K562 (cell line): ENCODE measurements around the gene PPA1. TPM values are rescaled to one million over a fixed set of nuclear protein-coding genes. Genes with fewer than 3 reads are reported as not detected.

Experiments
- ATAC-seq: fragments of 200-7000 bp; cut with Tn5 transposase; 3 replicates; pipeline ENCODE4 v1.9.1; 2020; ENCODE audit warnings: moderate library complexity
- BruUV-seq: library from RNA; stranded (reverse); fragments of 400-500 nt; replicated peaks from 2 replicates; lab custom pipeline; 2021; lab: Mats Ljungman, UMichigan
- CTCF ChIA-PET: fragments of 300-600 bp; formaldehyde crosslinking; extraction: SDS; loops from one replicate; lab custom pipeline; 2021; ENCODE audit warnings: low intra/inter-chr PET ratio; lab: Yijun Ruan, JAX
- POLR2A ChIA-PET: fragments of 300-600, 350-650 bp; sonication (Branson Sonifier 250); formaldehyde crosslinking; extraction: SDS; loops from one replicate; lab custom pipeline; 2021; ENCODE audit warnings: antibody characterized with exemption, inconsistent platforms; lab: Yijun Ruan, JAX
- DNase-seq, 4 experiments: peaks; one replicate each; pipeline versions ENCODE4 v3.0.0 to v3.0.0-alpha.2; 2011 to 2018; ENCODE audit warnings: low spot score in 3 of 4, mixed read lengths in 3 of 4; ENCODE audit errors: extremely low read depth in 1 of 4
- FAIRE-seq: peaks from 2 replicates; lab custom pipeline; 2011; peaks lifted over from hg19 to GRCh38; lab: Jason Lieb, UNC
- H2AFZ ChIP-seq: 2 replicates; pipeline ENCODE4 v1.6.0; 2011; ENCODE audit warnings: low read depth, low read length, control low read depth, inconsistent platforms
- H3K27ac ChIP-seq: fragments of 200-600 bp; 3 replicates; pipeline ENCODE4 v1.8.0; 2011; ENCODE audit warnings: low read depth, mild to moderate bottlenecking, control low read depth, inconsistent platforms, low read length, moderate library complexity, mixed read lengths; ENCODE audit errors: extremely low read depth
- H3K27me3 ChIP-seq, 2 experiments: fragments of 300-600 bp in 1 of 2; 2 replicates in 1 of 2; 3 replicates in 1 of 2; pipeline versions ENCODE4 v1.6.0 to v1.8.0; 2011; ENCODE audit warnings: inconsistent platforms in 2 of 2, low read length in 2 of 2, mild to moderate bottlenecking in 1 of 2, mixed read lengths in 1 of 2, moderate library complexity in 1 of 2; ENCODE audit not compliant: control insufficient read depth in 2 of 2, insufficient read depth in 2 of 2
- H3K36me3 ChIP-seq: fragments of 300-600 bp; 3 replicates; pipeline ENCODE4 v1.8.0; 2011; ENCODE audit warnings: mild to moderate bottlenecking, low read length, inconsistent platforms; ENCODE audit not compliant: control insufficient read depth, insufficient read depth
- H3K4me1 ChIP-seq, 2 experiments: fragments of 200-600 bp in 1 of 2; replicated peaks in 1 of 2; 2 replicates in 1 of 2; 3 replicates in 1 of 2; pipeline versions ENCODE4 v1.5.1 to v1.8.0; 2011; ENCODE audit warnings: inconsistent platforms in 2 of 2, low read length in 2 of 2, mild to moderate bottlenecking in 1 of 2, mixed read lengths in 1 of 2, moderate library complexity in 1 of 2; ENCODE audit not compliant: control insufficient read depth in 2 of 2, insufficient read depth in 2 of 2
- H3K4me2 ChIP-seq: 2 replicates; pipeline ENCODE4 v1.6.1; 2011; ENCODE audit warnings: low read length, control low read depth, inconsistent platforms, mixed read lengths; ENCODE audit not compliant: insufficient read depth
- H3K4me3 ChIP-seq: fragments of 200-600 bp; sonication (generic), shearing (Covaris generic); 2 replicates; pipeline ENCODE4 v1.5.1; 2016; ENCODE audit warnings: control low read depth, inconsistent platforms
- H3K79me2 ChIP-seq: fragments of 200-600 bp; 3 replicates; pipeline ENCODE4 v1.8.0; 2011; ENCODE audit warnings: low read length, inconsistent platforms; ENCODE audit not compliant: control insufficient read depth, insufficient read depth
- H3K9ac ChIP-seq, 2 experiments: 2 replicates each; pipeline versions ENCODE4 v1.6.0 to v1.6.1; 2011; ENCODE audit warnings: low read depth in 2 of 2, low read length in 2 of 2, control low read depth in 1 of 2, inconsistent platforms in 1 of 2, mild to moderate bottlenecking in 1 of 2, mixed read lengths in 1 of 2; ENCODE audit not compliant: insufficient read depth in 1 of 2
- H3K9me1 ChIP-seq: one replicate; pipeline ENCODE4 v1.6.0; 2011; ENCODE audit warnings: inconsistent platforms, mild to moderate bottlenecking, low read length, moderate library complexity; ENCODE audit not compliant: control insufficient read depth, insufficient read depth
- H3K9me3 ChIP-seq: replicated peaks from 2 replicates; pipeline ENCODE4 v1.5.1; 2011; ENCODE audit warnings: low read depth, low read length, inconsistent platforms; ENCODE audit not compliant: control insufficient read depth, insufficient read depth
- H4K20me1 ChIP-seq: replicated peaks from 2 replicates; pipeline ENCODE4 v1.6.1; 2011; ENCODE audit warnings: low read length, inconsistent platforms, mixed read lengths; ENCODE audit not compliant: control insufficient read depth, insufficient read depth
- E2F1 ChIP-seq: sonication (generic); formaldehyde crosslinking; IDR thresholded peaks from 2 replicates; pipeline ENCODE4 v1.8.1; 2023; ENCODE audit warnings: mild to moderate bottlenecking, missing genetic modification reagents, moderate library complexity
- ERF ChIP-seq: fragments of 450-650 bp; formaldehyde crosslinking; IDR thresholded peaks from 2 replicates; pipeline ENCODE4 v1.4.0; 2020; ENCODE audit warnings: mild to moderate bottlenecking, mixed read lengths
- NCOA4 ChIP-seq: fragments of 450-650 bp; IDR thresholded peaks from 2 replicates; pipeline ENCODE4 v1.6.1; 2018; ENCODE audit warnings: mild to moderate bottlenecking; ENCODE audit not compliant: partially characterized antibody
- NR2C2 ChIP-seq, 2 experiments: fragments of 200-800 bp in 1 of 2; sonication (Bioruptor generic) in 1 of 2; sonication (generic) in 1 of 2; formaldehyde crosslinking in 1 of 2; IDR thresholded peaks; 2 replicates each; pipeline versions ENCODE4 v1.6.1 to v1.8.0; 2016 to 2022; ENCODE audit warnings: mild to moderate bottlenecking in 1 of 2, missing compliant biosample characterization in 1 of 2, missing genetic modification characterization in 1 of 2, missing genetic modification reagents in 1 of 2
- SMAD1 ChIP-seq: fragments of 150-350 bp; IDR thresholded peaks from 2 replicates; pipeline ENCODE4 v1.6.1; 2014; ENCODE audit warnings: low read length, low read depth; ENCODE audit not compliant: partially characterized antibody
- TCFL5 ChIP-seq: fragments of 250-450 bp; sonication (Bioruptor Pico); conservative IDR thresholded peaks from 2 replicates; pipeline ENCODE4 v1.6.1; 2021; ENCODE audit warnings: mild to moderate bottlenecking, moderate library complexity, matching md5 sums
- TFAM ChIP-seq: fragments of 250-450 bp; sonication (Bioruptor Pico); conservative IDR thresholded peaks from 2 replicates; pipeline ENCODE4 v1.5.0; 2021; ENCODE audit warnings: mild to moderate bottlenecking, moderate library complexity
- ZNF696 ChIP-seq: fragments of 250-450 bp; sonication (Bioruptor Pico); conservative IDR thresholded peaks from 2 replicates; pipeline ENCODE4 v1.4.0; 2020; ENCODE audit warnings: mild to moderate bottlenecking, moderate library complexity
- WGBS: fragments of 100-300 bp; shearing (Covaris generic); methylation state at CpG from one replicate; pipeline ENCODE4 v1.1.6; 2016; ENCODE audit warnings: low coverage, mixed read lengths; ENCODE audit not compliant: insufficient coverage; ENCODE audit errors: missing lambda C conversion rate; 5-methylcytosine and 5-hydroxymethylcytosine counted together
- in situ Hi-C: fragments of 300-500 bp; cut with MboI; formaldehyde crosslinking; loops from 4 replicates; pipeline ENCODE4 v1.15.0; 2018; ENCODE audit warnings: inconsistent platforms, mixed read lengths
- intact Hi-C: fragments of 100-400 bp; cut with micrococcal nuclease; formaldehyde crosslinking; loops from 2 replicates; pipeline ENCODE4 v1.14.2; 2022
- polyA plus RNA-seq, 8 experiments: library from polyadenylated mRNA; depleted of rRNA in 4 of 8; stranded (reverse) in 5 of 8; unstranded in 3 of 8; fragments of >200 nt; fragmentation: Nextera tagmentation in 2 of 8; fragmentation: Illumina TruSeq in 1 of 8; extraction: Ambion mirVana in 2 of 8; extraction: Trizol in 1 of 8; gene quantifications; 2 replicates each; pipeline versions ENCODE4 v1.2.1 to v1.2.3, GENCODE V29; 2011 to 2014; ENCODE audit warnings: inconsistent platforms in 1 of 8, missing spikeins in 1 of 8
- total RNA-seq, 7 experiments: library from RNA; depleted of rRNA in 6 of 7; stranded (reverse); fragments of >200 nt in 6 of 7; fragmentation: Illumina TruSeq in 2 of 7; extraction: Trizol in 2 of 7; gene quantifications; 2 replicates each; pipeline versions ENCODE4 v1.2.1 to v1.2.3, GENCODE V29; 2011 to 2021; ENCODE audit warnings: low replicate concordance in 1 of 7

The PPA1 gene
- total and polyA plus RNA-seq, 9 of the 15 experiments (the other 6 are each of a cell fraction or from before 2014, with no cell fraction given): 301 to 635 (median 471) TPM

DNA sequence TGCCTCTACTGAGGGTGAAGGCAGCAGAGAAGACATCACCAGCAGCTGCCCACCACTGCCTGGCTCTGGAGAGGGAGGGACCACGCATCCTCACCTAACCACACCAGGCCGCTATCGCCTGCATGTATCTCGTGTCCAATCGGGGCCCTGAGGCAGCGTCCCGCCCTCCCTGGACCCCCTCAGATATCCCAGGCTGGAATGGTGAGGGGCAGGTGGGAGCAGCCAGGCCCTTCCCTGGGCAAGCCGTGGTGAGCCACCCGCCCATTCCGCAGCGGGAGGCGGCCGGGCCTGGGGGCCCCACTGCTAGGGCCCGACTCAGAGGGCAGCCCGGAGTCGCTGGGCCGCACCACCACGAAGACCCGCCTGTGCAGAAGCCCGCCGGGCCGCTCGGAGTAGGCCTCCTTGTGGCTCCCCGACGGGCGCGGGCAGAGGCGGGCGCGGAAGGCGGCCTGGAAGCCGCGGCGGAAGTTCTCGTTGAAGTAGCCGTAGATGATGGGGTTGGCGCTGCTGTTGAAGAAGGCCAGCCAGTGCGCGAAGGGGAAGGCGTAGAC, 21.6 kb upstream of the PPA1 start:
- FAIRE-seq: no peak
- Histone ChIP-seq H3K27ac (no peak overlapping the region), H3K9me3 (no peaks in the 10 kb centered on the region), H4K20me1 (no peaks in the 10 kb centered on the region), H3K4me3 (no peak overlapping the region), H3K4me2 (no peak overlapping the region), H3K4me1 (peaks cover 0 to 15% of the 10 kb centered on the region in 2 experiments; a peak in 3 of 5 replicates), H3K27me3 (peaks cover 40 to 63% of the 10 kb centered on the region in 2 experiments), H2AFZ (no peak overlapping the region), H3K79me2 (no peaks in the 10 kb centered on the region), H3K9ac (no peak overlapping the region), H3K9me1 (no peaks in the 10 kb centered on the region), H3K36me3 (no peaks in the 10 kb centered on the region)
- no peak for ATAC-seq
- BruUV-seq: no TSS peak
- in situ Hi-C loops: no loop called here
- 36% methylated on average over 17 of the region's 40 CpGs for WGBS
- POLR2A ChIA-PET: interaction anchor here (0.8 to 4.4 kb wide), 4 partner anchors 8 to 22 kb away, joined by 3 to 15 read pairs (median 7); partner anchors contain the start of gene PPA1
- CTCF ChIA-PET: no interaction called here
- intact Hi-C loops: no loop called here
- no peak for TF ChIP-seq TFAM (CRISPR knock-in tag)
- TF ChIP-seq NR2C2 (CRISPR knock-in tag; IDR thresholded peaks at IDR 0.05): no peak
- no peak for TF ChIP-seq NR2C2 (tag; IDR thresholded peaks at IDR 0.05)
- TF ChIP-seq NCOA4: no peak
- no peak for TF ChIP-seq SMAD1
- TF ChIP-seq ZNF696 (CRISPR knock-in tag): no peak
- TF ChIP-seq TCFL5: no peak
- no peak for TF ChIP-seq ERF (CRISPR knock-in tag)
- TF ChIP-seq E2F1 (CRISPR knock-in tag): no peak
- no peak for DNase-seq
